Liver (tissue), 9 donors: Measurements from ENCODE around the gene BAIAP2L1. TPM values are rescaled to one million over a fixed set of nuclear protein-coding genes. Genes with fewer than 3 reads are reported as not detected.

Experiments
- DNase-seq: peaks from one replicate; pipeline ENCODE4 v3.0.0-alpha.2; 2017; ENCODE audit warnings: low spot score
- H3K27ac ChIP-seq, 2 donors: one replicate each; pipeline ENCODE4 v1.7.0; 2013; ENCODE audit warnings: inconsistent platforms in 2 of 2, low read length in 2 of 2, control low read depth in 1 of 2, low read depth in 1 of 2, mild to moderate bottlenecking in 1 of 2
- H3K27me3 ChIP-seq, 4 donors: one replicate each; pipeline versions ENCODE4 v1.6.1 to v1.7.0; 2013; ENCODE audit warnings: low read length in 3 of 4, inconsistent platforms in 1 of 4, mild to moderate bottlenecking in 1 of 4, moderate library complexity in 1 of 4; ENCODE audit not compliant: control insufficient read depth in 4 of 4, insufficient read depth in 4 of 4
- H3K36me3 ChIP-seq, 4 donors: one replicate each; pipeline versions ENCODE4 v1.6.1 to v1.7.0; 2013; ENCODE audit warnings: low read length in 3 of 4, mild to moderate bottlenecking in 3 of 4, low read depth in 1 of 4, moderate library complexity in 1 of 4; ENCODE audit not compliant: control insufficient read depth in 4 of 4, insufficient read depth in 3 of 4
- H3K4me1 ChIP-seq, 4 donors: one replicate each; pipeline versions ENCODE4 v1.6.1 to v1.7.0; 2013; ENCODE audit warnings: low read length in 3 of 4, mild to moderate bottlenecking in 3 of 4, moderate library complexity in 1 of 4; ENCODE audit not compliant: control insufficient read depth in 4 of 4, insufficient read depth in 4 of 4
- H3K4me3 ChIP-seq, 3 donors: one replicate each; pipeline versions ENCODE4 v1.6.1 to v1.7.0; 2013; ENCODE audit warnings: low read length in 3 of 3, control low read depth in 1 of 3, low read depth in 1 of 3, mild to moderate bottlenecking in 1 of 3
- H3K9ac ChIP-seq, 2 donors: one replicate each; pipeline ENCODE4 v1.7.0; 2013; ENCODE audit warnings: low read length in 2 of 2, mild to moderate bottlenecking in 2 of 2, moderate library complexity in 2 of 2, control low read depth in 1 of 2, low read depth in 1 of 2
- H3K9me3 ChIP-seq, 4 donors: one replicate each; pipeline versions ENCODE4 v1.6.1 to v1.7.0; 2013; ENCODE audit warnings: low read length in 3 of 4; ENCODE audit not compliant: control insufficient read depth in 4 of 4
- EGR1 ChIP-seq, 2 donors: IDR thresholded peaks; 2 replicates each; pipeline ENCODE4 v1.6.1; 2016 to 2018; ENCODE audit warnings: antibody characterized with exemption in 2 of 2, low read depth in 2 of 2
- FOXA1 ChIP-seq: IDR thresholded peaks from 2 replicates; pipeline ENCODE4 v1.6.1; 2016; ENCODE audit warnings: antibody characterized with exemption
- FOXA2 ChIP-seq: IDR thresholded peaks from 2 replicates; pipeline ENCODE4 v1.6.1; 2016; ENCODE audit warnings: antibody characterized with exemption
- HNF4A ChIP-seq, 2 donors: conservative IDR thresholded peaks; 2 replicates each; pipeline ENCODE4 v1.6.1; 2016; ENCODE audit warnings: antibody characterized with exemption in 2 of 2, mild to moderate bottlenecking in 2 of 2
- HNF4G ChIP-seq: IDR thresholded peaks from 2 replicates; pipeline ENCODE4 v1.6.1; 2016; ENCODE audit warnings: antibody characterized with exemption
- JUND ChIP-seq, 2 donors: IDR thresholded peaks; 2 replicates each; pipeline ENCODE4 v1.6.1; 2016; ENCODE audit warnings: antibody characterized with exemption in 2 of 2
- MAX ChIP-seq: IDR thresholded peaks from 2 replicates; pipeline ENCODE4 v1.6.1; 2016; ENCODE audit warnings: antibody characterized with exemption
- NR2F2 ChIP-seq: IDR thresholded peaks from 2 replicates; pipeline ENCODE4 v1.6.1; 2016; ENCODE audit warnings: antibody characterized with exemption
- RAD21 ChIP-seq, 2 donors: IDR thresholded peaks; 2 replicates each; pipeline ENCODE4 v1.6.1; 2016; ENCODE audit warnings: antibody characterized with exemption in 2 of 2, mild to moderate bottlenecking in 2 of 2
- REST ChIP-seq: IDR thresholded peaks from 2 replicates; pipeline ENCODE4 v1.6.1; 2016; ENCODE audit warnings: antibody characterized with exemption, mild to moderate bottlenecking
- RXRA ChIP-seq, 2 donors: IDR thresholded peaks; 2 replicates each; pipeline ENCODE4 v1.6.1; 2017 to 2018; ENCODE audit warnings: antibody characterized with exemption in 2 of 2, mild to moderate bottlenecking in 1 of 2
- SP1 ChIP-seq: IDR thresholded peaks from 2 replicates; pipeline ENCODE4 v1.6.1; 2018; ENCODE audit warnings: antibody characterized with exemption, mild to moderate bottlenecking
- TAF1 ChIP-seq: conservative IDR thresholded peaks from 2 replicates; pipeline ENCODE4 v1.6.1; 2016; ENCODE audit warnings: antibody characterized with exemption, mild to moderate bottlenecking
- YY1 ChIP-seq: IDR thresholded peaks from 2 replicates; pipeline ENCODE4 v1.6.1; 2016; ENCODE audit warnings: antibody characterized with exemption, mild to moderate bottlenecking
- ZBTB33 ChIP-seq: IDR thresholded peaks from 2 replicates; pipeline ENCODE4 v1.6.1; 2016; ENCODE audit warnings: antibody characterized with exemption
- WGBS: extraction: QIAGEN DNeasy Blood & Tissue Kit; methylation state at CpG from one replicate; pipeline ENCODE4 v1.1.7; 2013; 5-methylcytosine and 5-hydroxymethylcytosine counted together
- polyA plus RNA-seq, 2 donors: library from polyadenylated mRNA; stranded (reverse) in 1 of 2; unstranded in 1 of 2; fragments of 200-250 nt in 1 of 2; fragments of >200 nt in 1 of 2; fragmentation: Nextera tagmentation in 1 of 2; extraction: Ambion mirVana in 1 of 2; gene quantifications; one replicate each; pipeline versions ENCODE4 v1.2.1 to v1.2.3, GENCODE V29; 2013 to 2015
- total RNA-seq, 2 donors: library from RNA; depleted of rRNA; stranded (reverse); fragments of >200 nt; gene quantifications; one replicate each; pipeline ENCODE4 v1.2.3, GENCODE V29; 2014
- donor health status: healthy.
- donor health status: healthy.
- donor health status: healthy.
- donor health status: healthy.
- donor health status: healthy.

The BAIAP2L1 gene
- total and polyA plus RNA-seq, 4 donors = 5.4 to 8.9 (median 8.7) TPM

- 35% methylated on average over 5 of the region's 5 CpGs for WGBS
- Histone ChIP-seq H3K9me3 (no peaks in the 10 kb centered on the region), H3K27ac (peak overlapping the region; percentile 69), H3K36me3 (no peaks in the 10 kb centered on the region), H3K4me1 (peaks cover 3 to 16% (median 11%) of the 10 kb centered on the region in 4 donors), H3K9ac (no peak overlapping the region), H3K27me3 (no peaks in the 10 kb centered on the region), H3K4me3 (no peak overlapping the region)
- TF ChIP-seq ZBTB33 (no peak), HNF4G (no peak), NR2F2 (no peak), FOXA2 (no peak), RAD21 (IDR thresholded peaks at IDR 0.05) (peak in 1 of 2 donors; percentile 16), MAX (peak; percentile 27), SP1 (peak; percentile 28), FOXA1 (no peak), EGR1 (IDR thresholded peaks at IDR 0.05; ENCODE audit: low read depth in 2 of 2) (no peak), YY1 (peak; percentile 11), HNF4A (conservative IDR thresholded peaks at IDR 0.05) (peak; percentile 11 to 35), TAF1 (no peak), JUND (IDR thresholded peaks at IDR 0.05) (no peak), RXRA (IDR thresholded peaks at IDR 0.05) (peak in 1 of 2 donors; percentile 59)
- DNase-seq = no peak
Observed at GRCh38 chr7:98276241-98276761, 124.6 kb downstream of the BAIAP2L1 start.

GRCh38 chr7:98267303-98267702 is 133.6 kb downstream of the BAIAP2L1 start:
- no peak for DNase-seq
- no peaks in the 10 kb centered on the region for H3K9me3 ChIP-seq
- WGBS = 90% methylated on average over 3 of the region's 3 CpGs
- no peaks in the 10 kb centered on the region for H3K4me1 ChIP-seq
- no peak overlapping the region for H3K9ac ChIP-seq
- H3K27ac ChIP-seq = no peak overlapping the region
- TF ChIP-seq FOXA2 (no peak), HNF4A (conservative IDR thresholded peaks at IDR 0.05) (no peak), REST (no peak), RAD21 (IDR thresholded peaks at IDR 0.05) (no peak), HNF4G (no peak), FOXA1 (no peak), TAF1 (no peak), SP1 (no peak), JUND (IDR thresholded peaks at IDR 0.05) (no peak), RXRA (IDR thresholded peaks at IDR 0.05) (no peak), NR2F2 (no peak), ZBTB33 (no peak)
- no peaks in the 10 kb centered on the region for H3K36me3 ChIP-seq
- H3K4me3 ChIP-seq = no peak overlapping the region
- no peaks in the 10 kb centered on the region for H3K27me3 ChIP-seq
